D341Med (cell line): ENCODE measurements around the gene TCP1.
"Not testable (repeated sequence)": the region's sequence is repeated elsewhere in the genome, so short reads cannot be mapped to it uniquely, and the experiment has no call there.

Source experiments
- DNase-seq: peaks from one replicate; pipeline ENCODE4 v3.0.0; 2012; ENCODE audit warnings: low spot score

The TCP1 gene

GRCh38 chr6:159789377-159790148 lies at the start of gene TCP1:
TCP1 (minus strand) TSS chr6:159789602; CDS start chr6:159789468, 134 bp downstream.
- peak; percentile 94 for DNase-seq

- no peak for DNase-seq
Measured at GRCh38 chr6:159838020-159838744, 48.8 kb upstream of the TCP1 start.

GRCh38 chr6:159837511-159837910 lies 48.1 kb upstream of the TCP1 start:
- DNase-seq = no peak

- no peak for DNase-seq
Measured at GRCh38 chr6:159836718-159837490, 47.5 kb upstream of the TCP1 start.

- DNase-seq = no peak
Measured at GRCh38 chr6:159833997-159834603, 44.7 kb upstream of the TCP1 start.

- DNase-seq = no peak
Measured at GRCh38 chr6:159833556-159833955, 44.2 kb upstream of the TCP1 start.

- no peak for DNase-seq
Measured at GRCh38 chr6:159832946-159833345, 43.5 kb upstream of the TCP1 start.

GRCh38 chr6:159831373-159831679 lies 41.9 kb upstream of the TCP1 start:
- DNase-seq = no peak

- peak; percentile 76 for DNase-seq
Measured at GRCh38 chr6:159830501-159831372, 41.3 kb upstream of the TCP1 start.

- no peak for DNase-seq
Measured at GRCh38 chr6:159829526-159829925, 40.1 kb upstream of the TCP1 start.

GRCh38 chr6:159828074-159828473 lies 38.7 kb upstream of the TCP1 start:
- no peak for DNase-seq

GRCh38 chr6:159826968-159827647 lies 37.7 kb upstream of the TCP1 start:
- DNase-seq = no peak

GRCh38 chr6:159826004-159826403 lies 36.6 kb upstream of the TCP1 start:
- DNase-seq = no peak

GRCh38 chr6:159824690-159825089 lies 35.3 kb upstream of the TCP1 start:
- not testable (repeated sequence) for DNase-seq

- DNase-seq = no peak
Measured at GRCh38 chr6:159823953-159824352, 34.6 kb upstream of the TCP1 start.

- no peak for DNase-seq
Measured at GRCh38 chr6:159821726-159822125, 32.3 kb upstream of the TCP1 start.

GRCh38 chr6:159821122-159821521 lies 31.7 kb upstream of the TCP1 start:
- no peak for DNase-seq

GRCh38 chr6:159819932-159820640 lies 30.7 kb upstream of the TCP1 start:
- DNase-seq = no peak

- DNase-seq = no peak
Measured at GRCh38 chr6:159819098-159819497, 29.7 kb upstream of the TCP1 start.
